Spleen (tissue), 11 donors: ENCODE data around the gene PWP1. TPM values are rescaled to one million over a fixed set of nuclear protein-coding genes. Genes with fewer than 3 reads are reported as not detected.

Experiments used
- DNase-seq: peaks from one replicate; pipeline ENCODE4 v3.0.0-alpha.2; 2020
- H3K27ac ChIP-seq, 8 donors: fragments of 200-600 bp; sonication (generic) in 7 of 8; 1 replicate in 4 of 8; 2 replicates in 4 of 8; pipeline versions ENCODE4 v1.5.0 to v1.8.0; 2016 to 2021; ENCODE audit warnings: inconsistent platforms in 4 of 8, mild to moderate bottlenecking in 4 of 8, moderate library complexity in 1 of 8
- H3K27me3 ChIP-seq, 7 donors: fragments of 200-600 bp; sonication (generic) in 6 of 7; replicated peaks in 1 of 7; 1 replicate in 4 of 7; 2 replicates in 3 of 7; pipeline versions ENCODE4 v1.5.0 to v1.8.0; 2016 to 2021; ENCODE audit warnings: inconsistent platforms in 3 of 7, mild to moderate bottlenecking in 1 of 7
- H3K36me3 ChIP-seq, 6 donors: fragments of 200-600 bp; sonication (generic) in 5 of 6; 1 replicate in 4 of 6; 2 replicates in 2 of 6; pipeline versions ENCODE4 v1.5.0 to v1.8.0; 2016 to 2021; ENCODE audit warnings: inconsistent platforms in 2 of 6
- H3K4me1 ChIP-seq, 6 donors: fragments of 200-600 bp; sonication (generic) in 5 of 6; 1 replicate in 3 of 6; 2 replicates in 3 of 6; pipeline versions ENCODE4 v1.5.0 to v1.8.0; 2016 to 2021; ENCODE audit warnings: inconsistent platforms in 3 of 6
- H3K4me3 ChIP-seq, 8 donors: fragments of 200-600 bp; sonication (generic) in 7 of 8; 1 replicate in 4 of 8; 2 replicates in 4 of 8; pipeline versions ENCODE4 v1.5.0 to v1.8.0; 2016 to 2021; ENCODE audit warnings: inconsistent platforms in 4 of 8, mild to moderate bottlenecking in 4 of 8, moderate library complexity in 2 of 8
- H3K9me3 ChIP-seq, 8 donors: fragments of 200-600 bp; sonication (generic) in 7 of 8; 1 replicate in 4 of 8; 2 replicates in 4 of 8; pipeline versions ENCODE4 v1.5.0 to v1.8.0; 2016 to 2021; ENCODE audit warnings: inconsistent platforms in 4 of 8
- CTCF ChIP-seq, 11 experiments: fragments of 200-600 bp in 7 of 11; fragments of 450-650 bp in 4 of 11; sonication (generic) in 4 of 11; IDR thresholded peaks in 8 of 11; conservative IDR thresholded peaks in 3 of 11; 1 replicate in 7 of 11; 2 replicates in 4 of 11; pipeline versions ENCODE4 v1.4.0 to v1.8.0; 2016 to 2021; ENCODE audit warnings: antibody characterized with exemption in 11 of 11, inconsistent platforms in 4 of 11, mild to moderate bottlenecking in 1 of 11
- POLR2A ChIP-seq, 3 donors: fragments of 450-650 bp; IDR thresholded peaks; one replicate each; pipeline ENCODE4 v1.5.1; 2017; ENCODE audit warnings: antibody characterized with exemption in 3 of 3, mild to moderate bottlenecking in 1 of 3
- POLR2AphosphoS5 ChIP-seq, 3 donors: sonication (generic); formaldehyde crosslinking; IDR thresholded peaks; one replicate each; pipeline ENCODE4 v1.5.1; 2017; ENCODE audit warnings: antibody characterized with exemption in 3 of 3
- WGBS, 5 donors: extraction: QIAGEN DNeasy Blood & Tissue Kit in 3 of 5; methylation state at CpG; one replicate each; pipeline versions ENCODE4 v1.1.5 to v1.1.7; 2013 to 2018; 5-methylcytosine and 5-hydroxymethylcytosine counted together
- intact Hi-C: fragments of 100-400 bp; cut with DNase I; formaldehyde crosslinking; loops from one replicate; pipeline ENCODE4 v1.15.0; 2023; ENCODE audit warnings: low total_unique reads
- polyA plus RNA-seq, 3 donors: library from polyadenylated mRNA; stranded (reverse); fragments of 200-250 nt; gene quantifications; one replicate each; pipeline ENCODE4 v1.2.1, GENCODE V29; 2013
- total RNA-seq, 7 donors: library from RNA; depleted of rRNA in 3 of 7; stranded (reverse); fragments of >200 nt in 3 of 7; fragmentation: NEBNext Ultra II Directional in 4 of 7; extraction: Animal tissue kit (Norgen Biotek cat#: 25700) in 4 of 7; gene quantifications; one replicate each; pipeline versions ENCODE4 v1.1.0 to v1.2.1, GENCODE V29; 2016 to 2021
- donor health status: healthy with polysubstance abuse.
- donor health status: DM: no; HTN: no; CAD: no; lungs with moderate emphysema.
- donor health status: DM: no; HTN: no; CAD: no.
- donor health status: Bipolar disorder and iron deficiency.
- donor health status: healthy.
- donor health status: DM: no; HTN: no; CAD: no.
- donor health status: DM: yes; HTN: yes; CAD: no.

PWP1 gene
- total and polyA plus RNA-seq, 10 donors = 24.5 to 78.5 (median 28.2) TPM

GRCh38 chr12:107732365-107732764 lies 46.8 kb downstream of the PWP1 start:
- no peak overlapping the region for H3K4me3 ChIP-seq
- H3K27me3 ChIP-seq = no peaks in the 10 kb centered on the region
- H3K27ac ChIP-seq = peak overlapping the region in 7 of 8 donors; percentile 9 to 83 (median 64)
- H3K4me1 ChIP-seq = peaks cover 0 to 28% (median 5%) of the 10 kb centered on the region in 6 donors
- H3K36me3 ChIP-seq = peaks cover 12 to 54% (median 46%) of the 10 kb centered on the region in 6 donors
- 86 to 95% (median 87%) methylated on average over 3 of the region's 3 CpGs for WGBS, 5 donors
- DNase-seq = no peak
- TF ChIP-seq CTCF (IDR thresholded peaks at IDR 0.05 in 8 of 11, conservative IDR thresholded peaks at IDR 0.05 in 3 of 11) (no peak), POLR2A (IDR thresholded peaks at IDR 0.05) (no peak), POLR2AphosphoS5 (IDR thresholded peaks at IDR 0.05) (no peak)
- intact Hi-C loops = no loop called here
- no peaks in the 10 kb centered on the region for H3K9me3 ChIP-seq

GRCh38 chr12:107734139-107734538 lies 48.5 kb downstream of the PWP1 start:
- Histone ChIP-seq H3K4me1 (peaks cover 0 to 39% (median 5%) of the 10 kb centered on the region in 6 donors), H3K4me3 (no peak overlapping the region), H3K36me3 (peaks cover 12 to 72% (median 63%) of the 10 kb centered on the region in 6 donors), H3K9me3 (no peaks in the 10 kb centered on the region), H3K27ac (peak overlapping the region in 1 of 8 donors; percentile 83), H3K27me3 (no peaks in the 10 kb centered on the region)
- TF ChIP-seq POLR2AphosphoS5 (IDR thresholded peaks at IDR 0.05) = no peak
- TF ChIP-seq CTCF (IDR thresholded peaks at IDR 0.05 in 8 of 11, conservative IDR thresholded peaks at IDR 0.05 in 3 of 11) = no peak
- no peak for TF ChIP-seq POLR2A (IDR thresholded peaks at IDR 0.05)
- no peak for DNase-seq
- WGBS, 5 donors = 79 to 95% (median 84%) methylated on average over 5 of the region's 5 CpGs
- intact Hi-C loops = no loop called here

- Histone ChIP-seq H3K4me1 (peaks cover 0 to 34% (median 5%) of the 10 kb centered on the region in 6 donors), H3K27ac (peak overlapping the region in 3 of 8 donors; percentile 78 to 87 (median 81)), H3K27me3 (no peaks in the 10 kb centered on the region), H3K4me3 (no peak overlapping the region), H3K36me3 (peaks cover 12 to 88% (median 79%) of the 10 kb centered on the region in 6 donors), H3K9me3 (no peaks in the 10 kb centered on the region)
- TF ChIP-seq CTCF (IDR thresholded peaks at IDR 0.05 in 8 of 11, conservative IDR thresholded peaks at IDR 0.05 in 3 of 11) = no peak
- no peak for TF ChIP-seq POLR2AphosphoS5 (IDR thresholded peaks at IDR 0.05)
- TF ChIP-seq POLR2A (IDR thresholded peaks at IDR 0.05) = no peak
- DNase-seq = no peak
- intact Hi-C loops = no loop called here
- WGBS, 5 donors = 94 to 99% (median 96%) methylated on average over 2 of the region's 2 CpGs
These were observed 50.2 kb downstream of the PWP1 start for GRCh38 chr12:107735763-107736162.

- H3K4me3 ChIP-seq = no peak overlapping the region
- intact Hi-C loops = no loop called here
- peaks cover 15 to 100% (median 90%) of the 10 kb centered on the region in 6 donors for H3K36me3 ChIP-seq
- H3K4me1 ChIP-seq = peaks cover 0 to 27% (median 4%) of the 10 kb centered on the region in 6 donors
- 41 to 67% (median 46%) methylated on average over 4 of the region's 4 CpGs for WGBS, 5 donors
- no peaks in the 10 kb centered on the region for H3K27me3 ChIP-seq
- TF ChIP-seq POLR2A (IDR thresholded peaks at IDR 0.05) (no peak), CTCF (IDR thresholded peaks at IDR 0.05 in 8 of 11, conservative IDR thresholded peaks at IDR 0.05 in 3 of 11) (peak in 5 of 11 experiments; percentile 10 to 56 (median 43)), POLR2AphosphoS5 (IDR thresholded peaks at IDR 0.05) (peak in 1 of 3 donors; percentile 82)
- peak overlapping the region; percentile 25 to 87 (median 74) for H3K27ac ChIP-seq
- DNase-seq = peak; percentile 83
- no peaks in the 10 kb centered on the region for H3K9me3 ChIP-seq
These were observed 51.3 kb downstream of the PWP1 start for GRCh38 chr12:107736914-107737313.
